AG04450 (cell line): ENCODE data around the gene HMOX2. TPM values are rescaled to one million over a fixed set of nuclear protein-coding genes. Genes with fewer than 3 reads are reported as not detected.

ENCODE experiments used
- CTCF ChIA-PET: fragments of 300-600, 350-600 bp; formaldehyde crosslinking; extraction: SDS; loops from one replicate; lab custom pipeline; 2022; ENCODE audit warnings: antibody characterized with exemption, inconsistent platforms; lab: Charles Lee
- POLR2A ChIA-PET: fragments of 350-600 bp; formaldehyde crosslinking; extraction: SDS; loops from one replicate; lab custom pipeline; 2021; ENCODE audit warnings: antibody characterized with exemption, inconsistent platforms; lab: Yijun Ruan, JAX
- DNase-seq: peaks from one replicate; pipeline ENCODE4 v3.0.0-alpha.2; 2011; ENCODE audit warnings: low read depth, low spot score
- H3K27ac ChIP-seq: one replicate; pipeline ENCODE4 v1.5.1; 2012; ENCODE audit warnings: low read depth, low read length, control low read depth
- H3K27me3 ChIP-seq: one replicate; pipeline ENCODE4 v1.6.0; 2012; ENCODE audit warnings: low read length; ENCODE audit not compliant: control insufficient read depth, insufficient read depth
- H3K4me3 ChIP-seq: 2 replicates; pipeline ENCODE4 v1.5.1; 2011; ENCODE audit warnings: mild to moderate bottlenecking, low read depth, low read length, control low read depth
- H3K9me3 ChIP-seq: 2 replicates; pipeline ENCODE4 v1.5.1; 2012; ENCODE audit warnings: low read length; ENCODE audit not compliant: control insufficient read depth, insufficient read depth
- CTCF ChIP-seq: IDR thresholded peaks from 2 replicates; pipeline ENCODE4 v1.5.1; 2011; ENCODE audit warnings: low read depth, low read length, control low read depth, inconsistent platforms
- polyA plus RNA-seq: library from polyadenylated mRNA; depleted of rRNA; stranded (reverse); fragments of >200 nt; gene quantifications from 2 replicates; pipeline ENCODE4 v1.2.3, GENCODE V29; 2011

HMOX2 gene
- polyA plus RNA-seq, 1 experiment: 49.2 TPM

GRCh38 chr16:4498546-4499195 lies 22.5 kb downstream of the HMOX2 start:
- POLR2A ChIA-PET: no interaction called here
- Histone ChIP-seq H3K27ac (no peak overlapping the region), H3K9me3 (no peaks in the 10 kb centered on the region), H3K4me3 (no peak overlapping the region), H3K27me3 (no peaks in the 10 kb centered on the region)
- DNase-seq: no peak
- TF ChIP-seq CTCF: no peak
- CTCF ChIA-PET: interaction anchor here (0.9 to 1.5 kb wide), 3 partner anchors 9 to 50 kb away, joined by 3 read pairs; no protein-coding TSS in a partner anchor

DNA sequence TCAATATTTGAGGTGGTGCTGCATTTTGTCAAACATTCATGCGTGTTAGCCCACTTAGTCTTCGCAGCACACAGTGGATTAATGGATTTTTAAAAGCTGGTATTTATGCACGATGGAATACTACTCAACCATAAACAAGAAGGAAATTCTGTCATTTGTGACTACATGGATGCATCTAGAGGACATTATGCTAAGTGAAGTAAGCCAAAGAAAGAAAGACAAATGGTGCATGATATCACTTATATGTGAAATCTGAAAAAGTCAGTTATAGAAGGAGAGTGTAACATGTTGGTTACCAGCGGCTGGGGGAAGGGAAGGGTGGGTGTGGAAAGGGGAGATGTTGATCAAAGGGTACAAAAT lies 23.0 kb downstream of the HMOX2 start:
- no peak overlapping the region for H3K4me3 ChIP-seq
- no peak for TF ChIP-seq CTCF
- no peak for DNase-seq
- H3K27ac ChIP-seq: no peak overlapping the region
- H3K27me3 ChIP-seq: no peaks in the 10 kb centered on the region
- POLR2A ChIA-PET: no interaction called here
- CTCF ChIA-PET: interaction anchor here (0.9 to 1.5 kb wide), 3 partner anchors 9 to 49 kb away, joined by 3 read pairs; no protein-coding TSS in a partner anchor
- H3K9me3 ChIP-seq: no peaks in the 10 kb centered on the region

GRCh38 chr16:4500272-4500671 lies 24.1 kb downstream of the HMOX2 start:
- ChIA-PET CTCF (interaction anchor here (0.5 to 1.7 kb wide), 8 partner anchors 8 to 541 kb away, joined by 3 to 6 read pairs (median 5); partner anchors contain the start of gene MGRN1), POLR2A (interaction anchor here (0.9 to 1.7 kb wide), 5 partner anchors 8 to 443 kb away, joined by 3 to 5 read pairs (median 4); no protein-coding TSS in a partner anchor)
- peak overlapping the region; percentile 90 for H3K27ac ChIP-seq
- no peak for TF ChIP-seq CTCF
- peak overlapping the region; percentile 26; the same call in 1 of the 2 replicates for H3K4me3 ChIP-seq
- H3K27me3 ChIP-seq: no peaks in the 10 kb centered on the region
- no peaks in the 10 kb centered on the region for H3K9me3 ChIP-seq
- DNase-seq: peak; percentile 60

GRCh38 chr16:4501071-4501478 lies 24.9 kb downstream of the HMOX2 start:
- Histone ChIP-seq H3K9me3 (no peaks in the 10 kb centered on the region), H3K27me3 (no peaks in the 10 kb centered on the region), H3K4me3 (peak overlapping the region; percentile 34; the same call in 1 of the 2 replicates), H3K27ac (peak overlapping the region; percentile 90)
- TF ChIP-seq CTCF: no peak
- no peak for DNase-seq
- ChIA-PET POLR2A (interaction anchor here (0.5 to 1.7 kb wide), 6 partner anchors 9 to 550 kb away, joined by 3 to 5 read pairs (median 4); partner anchors contain the start of gene HMOX2), CTCF (interaction anchor here (0.6 to 1.7 kb wide), 7 partner anchors 9 to 1441 kb away, joined by 3 to 6 read pairs (median 4); partner anchors contain the start of gene MGRN1)
